GM21737 (cell line): ENCODE results near the gene RIMS4.

ENCODE experiments used
- ATAC-seq: cut with Tn5 transposase; IDR thresholded peaks from one replicate; pipeline ENCODE4 v1.9.1; 2021; ENCODE audit warnings: mild to moderate bottlenecking, moderate library complexity; ENCODE audit not compliant: unreplicated experiment

RIMS4 gene

GRCh38 chr20:44796758-44797457, 13.4 kb downstream of the RIMS4 start:
- ATAC-seq = no peak

- ATAC-seq = no peak
Observed at GRCh38 chr20:44796311-44796710, 14.0 kb downstream of the RIMS4 start.

- no peak for ATAC-seq
Observed at GRCh38 chr20:44795836-44796235, 14.5 kb downstream of the RIMS4 start.

- no peak for ATAC-seq
Observed at GRCh38 chr20:44792796-44793195, 17.6 kb downstream of the RIMS4 start.

- no peak for ATAC-seq
Observed at GRCh38 chr20:44790638-44791393, 19.5 kb downstream of the RIMS4 start.

- no peak for ATAC-seq
Observed at GRCh38 chr20:44788706-44789456, 21.5 kb downstream of the RIMS4 start.

GRCh38 chr20:44787299-44787698, 23.0 kb downstream of the RIMS4 start:
- no peak for ATAC-seq

GRCh38 chr20:44785768-44786167, 24.6 kb downstream of the RIMS4 start:
- no peak for ATAC-seq

- no peak for ATAC-seq
Observed at GRCh38 chr20:44784688-44785087, 25.7 kb downstream of the RIMS4 start.

GRCh38 chr20:44781791-44782190, 28.6 kb downstream of the RIMS4 start:
- no peak for ATAC-seq

- no peak for ATAC-seq
Observed at GRCh38 chr20:44781118-44781517, 29.2 kb downstream of the RIMS4 start.

GRCh38 chr20:44780226-44780625, 30.1 kb downstream of the RIMS4 start:
- no peak for ATAC-seq

GRCh38 chr20:44776980-44777379, 33.4 kb downstream of the RIMS4 start:
- ATAC-seq = no peak

- ATAC-seq = no peak
Observed at GRCh38 chr20:44773070-44773829, 37.1 kb downstream of the RIMS4 start.

GRCh38 chr20:44772636-44773035, 37.7 kb downstream of the RIMS4 start:
- no peak for ATAC-seq

GRCh38 chr20:44771172-44771535, 39.2 kb downstream of the RIMS4 start:
- no peak for ATAC-seq

GRCh38 chr20:44770484-44771171, 39.7 kb downstream of the RIMS4 start:
- no peak for ATAC-seq

GRCh38 chr20:44769481-44769863, 40.9 kb downstream of the RIMS4 start:
- ATAC-seq = no peak

- no peak for ATAC-seq
Observed at GRCh38 chr20:44768854-44769480, 41.4 kb downstream of the RIMS4 start.

GRCh38 chr20:44768256-44768655, 42.1 kb downstream of the RIMS4 start:
- no peak for ATAC-seq
